ENCODE measurements around the gene SNTG2.

Gene SNTG2

GRCh38 chr2:1234731-1235308 is 284.2 kb downstream of the SNTG2 start:
- no peak for DNase-seq
- TF ChIP-seq GATA1 (IDR thresholded peaks at IDR 0.05; ENCODE audit: low read depth, low read length) (no peak), POLR2A (IDR thresholded peaks at IDR 0.05; ENCODE audit: low read length) (no peak)

DNA sequence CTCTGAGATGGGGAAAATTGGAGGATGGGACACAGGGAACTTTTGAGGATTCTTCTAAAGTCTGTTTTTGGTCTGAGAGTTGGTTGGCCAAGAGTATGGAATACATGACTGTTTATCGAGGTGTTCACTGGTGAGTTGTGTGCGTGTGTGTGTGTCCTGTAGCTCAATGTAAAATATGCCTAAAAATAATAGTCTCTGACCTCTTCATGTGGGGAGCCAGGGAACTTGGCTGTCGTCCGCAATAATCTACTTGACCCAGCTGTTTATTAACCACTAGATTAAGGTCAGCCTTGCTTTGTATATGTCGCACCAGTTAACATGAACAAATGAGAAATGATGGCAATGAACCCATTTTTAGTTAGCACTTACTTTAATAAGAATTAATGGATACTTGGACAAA is 285.2 kb downstream of the SNTG2 start:
- TF ChIP-seq GATA1 (IDR thresholded peaks at IDR 0.05; ENCODE audit: low read depth, low read length), result no peak
- no peak for TF ChIP-seq POLR2A (IDR thresholded peaks at IDR 0.05; ENCODE audit: low read length)
- no peak for DNase-seq

- DNase-seq, result no peak
- TF ChIP-seq GATA1 (IDR thresholded peaks at IDR 0.05; ENCODE audit: low read depth, low read length), result no peak
- TF ChIP-seq POLR2A (IDR thresholded peaks at IDR 0.05; ENCODE audit: low read length), result no peak
Observed at GRCh38 chr2:1236606-1237005, 286.0 kb downstream of the SNTG2 start.

DNA sequence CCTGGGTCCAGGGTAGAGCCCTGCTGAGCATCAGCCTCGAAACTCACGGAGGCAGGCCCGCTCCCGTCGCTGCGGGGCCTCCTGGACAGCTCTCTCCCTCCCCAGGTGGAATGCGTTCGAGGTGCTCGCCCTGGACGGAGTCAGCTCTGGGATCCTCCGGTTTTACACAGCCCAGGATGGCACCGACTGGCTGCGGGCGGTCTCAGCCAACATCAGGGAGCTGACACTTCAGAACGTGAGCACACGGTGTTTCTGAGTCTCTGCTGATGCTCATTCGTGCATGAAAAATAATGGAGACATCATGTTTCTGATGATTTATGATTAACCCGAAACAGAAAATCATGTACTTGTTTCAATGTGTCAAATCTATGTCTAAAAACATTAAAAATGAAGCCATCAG is 287.1 kb downstream of the SNTG2 start:
- DNase-seq, result no peak
- no peak for TF ChIP-seq GATA1 (IDR thresholded peaks at IDR 0.05; ENCODE audit: low read depth, low read length)
- TF ChIP-seq POLR2A (IDR thresholded peaks at IDR 0.05; ENCODE audit: low read length), result no peak

DNA sequence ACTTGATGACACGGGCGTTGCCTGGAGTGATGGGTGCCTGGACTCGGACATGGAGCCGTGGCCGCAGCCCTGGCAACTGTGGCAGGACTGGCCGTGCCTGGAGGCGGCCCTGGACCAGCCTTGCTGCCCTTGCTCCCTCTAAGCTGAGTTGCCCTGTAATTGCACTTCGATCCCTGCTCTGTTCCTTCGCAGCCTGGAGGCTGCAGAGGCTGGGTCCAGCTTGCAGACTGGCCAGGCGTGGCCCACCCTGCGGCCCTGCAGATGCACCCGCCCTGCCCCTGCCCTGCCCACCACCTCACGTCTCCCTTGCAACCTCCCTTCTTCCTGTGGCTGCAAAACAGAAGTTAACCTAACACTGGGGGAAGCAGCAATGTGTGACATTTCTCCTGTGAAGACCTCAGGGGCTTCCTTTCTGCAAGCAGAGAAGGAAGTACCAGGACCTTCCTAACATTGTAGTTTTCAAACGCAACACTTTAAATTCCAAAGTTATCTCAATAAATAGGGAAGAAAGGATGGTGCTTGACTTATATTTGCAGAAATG is 288.0 kb downstream of the SNTG2 start:
- TF ChIP-seq POLR2A (IDR thresholded peaks at IDR 0.05; ENCODE audit: low read length) (no peak), GATA1 (IDR thresholded peaks at IDR 0.05; ENCODE audit: low read depth, low read length) (no peak)
- DNase-seq, result no peak

- no peak for DNase-seq
- TF ChIP-seq POLR2A (IDR thresholded peaks at IDR 0.05; ENCODE audit: low read length), result no peak
- TF ChIP-seq GATA1 (IDR thresholded peaks at IDR 0.05; ENCODE audit: low read depth, low read length), result no peak
Observed at GRCh38 chr2:1245193-1245592, 294.5 kb downstream of the SNTG2 start.

GRCh38 chr2:1246239-1246638 is 295.6 kb downstream of the SNTG2 start:
- TF ChIP-seq POLR2A (IDR thresholded peaks at IDR 0.05; ENCODE audit: low read length) (no peak), GATA1 (IDR thresholded peaks at IDR 0.05; ENCODE audit: low read depth, low read length) (no peak)
- DNase-seq, result peak in 1 of 2 experiments; percentile 1

- no peak for DNase-seq
- TF ChIP-seq GATA1 (IDR thresholded peaks at IDR 0.05; ENCODE audit: low read depth, low read length) (no peak), POLR2A (IDR thresholded peaks at IDR 0.05; ENCODE audit: low read length) (no peak)
Observed at GRCh38 chr2:1246991-1247390, 296.3 kb downstream of the SNTG2 start.

- TF ChIP-seq GATA1 (IDR thresholded peaks at IDR 0.05; ENCODE audit: low read depth, low read length) (no peak), POLR2A (IDR thresholded peaks at IDR 0.05; ENCODE audit: low read length) (no peak)
- no peak for DNase-seq
Observed at GRCh38 chr2:1248187-1248586, 297.5 kb downstream of the SNTG2 start.

DNA sequence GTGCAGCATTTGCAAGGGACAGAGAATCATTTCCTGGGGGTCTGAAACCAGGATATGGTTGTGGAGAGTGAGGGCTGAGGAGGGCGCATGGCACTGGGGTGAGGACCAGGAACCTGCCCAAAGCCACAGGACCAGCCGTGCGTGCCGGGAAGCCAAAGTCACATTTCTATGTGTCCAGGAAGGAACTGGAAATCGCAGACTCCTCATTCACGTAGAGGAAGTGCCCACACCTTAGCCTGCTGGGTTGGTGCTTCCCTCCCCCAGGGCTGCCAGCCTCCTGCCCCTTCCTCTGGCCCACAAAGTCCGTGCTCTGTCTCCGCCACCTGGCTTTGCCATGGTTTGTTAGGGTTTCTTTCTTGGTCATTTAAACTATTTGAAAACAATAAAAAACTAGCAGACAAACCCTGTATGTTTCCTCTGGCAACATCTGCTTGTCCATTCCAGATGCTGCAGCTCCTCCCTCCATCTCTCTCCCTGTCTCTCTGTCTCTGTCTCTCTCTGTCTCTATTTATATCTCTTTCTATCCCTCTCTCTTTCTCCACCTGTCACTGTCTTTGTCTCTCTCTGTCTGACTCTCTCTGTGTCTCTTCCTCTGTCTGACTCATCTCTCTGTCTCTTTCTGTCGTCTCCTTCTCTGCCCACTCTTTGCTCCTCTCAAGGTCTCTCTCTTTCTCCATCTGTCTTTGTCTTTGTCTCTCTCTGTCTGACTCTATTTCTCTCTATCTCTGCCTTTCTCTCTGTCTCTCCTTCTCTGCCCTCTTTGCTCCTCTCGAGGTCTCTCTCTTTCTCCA is 299.4 kb downstream of the SNTG2 start:
- no peak for DNase-seq
- TF ChIP-seq POLR2A (IDR thresholded peaks at IDR 0.05; ENCODE audit: low read length) (no peak), GATA1 (IDR thresholded peaks at IDR 0.05; ENCODE audit: low read depth, low read length) (no peak)

GRCh38 chr2:1251520-1251919 is 300.9 kb downstream of the SNTG2 start:
- no peak for DNase-seq
- no peak for TF ChIP-seq POLR2A (IDR thresholded peaks at IDR 0.05; ENCODE audit: low read length)
- TF ChIP-seq GATA1 (IDR thresholded peaks at IDR 0.05; ENCODE audit: low read depth, low read length), result no peak

DNA sequence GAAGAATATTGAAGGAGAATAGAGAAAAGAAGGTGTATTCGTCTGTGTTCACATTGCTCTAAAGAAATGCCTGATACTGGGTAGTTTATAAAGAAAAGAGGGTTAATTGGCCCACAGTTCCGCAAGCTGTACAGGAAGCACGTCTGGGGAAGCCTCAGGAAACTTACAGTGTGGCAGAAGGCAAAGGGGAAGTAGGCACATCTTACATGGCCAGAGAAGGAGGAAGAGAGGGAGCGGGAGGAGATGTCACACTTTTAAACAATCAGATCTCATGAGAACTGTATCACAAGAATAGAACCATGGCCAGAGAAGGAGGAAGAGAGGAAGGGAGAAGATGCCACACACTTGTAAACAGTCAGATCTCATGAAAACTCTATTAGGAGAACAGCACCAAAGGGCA is 303.0 kb downstream of the SNTG2 start:
- no peak for DNase-seq
- no peak for TF ChIP-seq GATA1 (IDR thresholded peaks at IDR 0.05; ENCODE audit: low read depth, low read length)
- no peak for TF ChIP-seq POLR2A (IDR thresholded peaks at IDR 0.05; ENCODE audit: low read length)

GRCh38 chr2:1254662-1255343 is 304.2 kb downstream of the SNTG2 start:
- TF ChIP-seq GATA1 (IDR thresholded peaks at IDR 0.05; ENCODE audit: low read depth, low read length) (no peak), POLR2A (IDR thresholded peaks at IDR 0.05; ENCODE audit: low read length) (no peak)
- DNase-seq, result no peak

DNA sequence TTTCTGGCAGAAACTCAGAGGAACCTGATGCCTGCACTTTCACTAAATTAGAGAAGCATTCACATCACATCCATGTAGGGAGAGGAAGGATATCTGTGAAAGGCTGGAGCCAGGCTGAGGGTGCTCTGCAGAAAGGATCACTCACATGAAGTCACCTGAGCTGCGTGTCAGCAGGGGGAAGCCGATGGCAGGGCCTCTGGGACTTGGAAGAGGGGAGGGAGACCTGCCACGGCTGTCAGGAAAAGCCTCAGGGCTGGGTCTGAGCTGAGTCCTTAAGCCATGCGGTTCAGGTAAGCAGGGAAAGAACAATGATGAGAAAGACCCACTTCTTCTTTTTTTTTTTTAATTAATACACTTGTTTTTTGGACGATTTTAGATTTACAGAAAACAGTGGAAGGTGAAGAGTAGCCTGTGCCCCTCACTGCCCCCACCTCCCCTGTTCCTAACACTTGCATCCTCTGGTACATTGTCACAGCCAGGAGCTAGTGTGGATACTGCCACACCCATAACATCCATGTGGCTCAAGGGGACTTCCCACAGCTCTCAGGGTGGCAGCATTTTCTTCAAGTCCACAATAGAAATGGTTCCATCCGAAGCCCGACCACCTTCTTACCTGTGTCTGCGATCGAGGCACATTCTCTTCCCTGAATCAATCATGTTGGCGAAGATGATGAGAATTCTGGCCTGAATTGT is 306.1 kb downstream of the SNTG2 start:
- TF ChIP-seq GATA1 (IDR thresholded peaks at IDR 0.05; ENCODE audit: low read depth, low read length), result no peak
- TF ChIP-seq POLR2A (IDR thresholded peaks at IDR 0.05; ENCODE audit: low read length), result no peak
- DNase-seq, result no peak

Measured in erythroblast (primary cell).